ENCODE measurements around the gene ACTA2. TPM values are rescaled to one million over a fixed set of nuclear protein-coding genes. Genes with fewer than 3 reads are reported as not detected.

Gene ACTA2
- total and polyA plus RNA-seq, 9 donors: 154 to 5,219 (median 777) TPM

- 68 to 78% (median 76%) methylated on average over 2 of the region's 2 CpGs for WGBS, 3 donors
- TF ChIP-seq POLR2A (IDR thresholded peaks at IDR 0.05) (no peak), CTCF (IDR thresholded peaks at IDR 0.05) (no peak), EP300 (IDR thresholded peaks at IDR 0.05) (no peak)
Measured at GRCh38 chr10:88915781-88916180, 36.8 kb downstream of the ACTA2 start.

GRCh38 chr10:88913788-88914187 lies 38.8 kb downstream of the ACTA2 start:
- intact Hi-C loops (cut with DNase I): no loop called here
- Histone ChIP-seq H3K4me1 (ENCODE audit: insufficient read depth) (no peaks in the 10 kb centered on the region), H3K4me3 (no peak overlapping the region), H3K9me3 (no peaks in the 10 kb centered on the region), H3K36me3 (no peaks in the 10 kb centered on the region), H3K27ac (no peak overlapping the region), H3K27me3 (no peaks in the 10 kb centered on the region)
- no peak for DNase-seq
- TF ChIP-seq POLR2A (IDR thresholded peaks at IDR 0.05) (no peak), CTCF (IDR thresholded peaks at IDR 0.05) (no peak), EP300 (IDR thresholded peaks at IDR 0.05) (no peak)
- 26 to 34% (median 34%) methylated on average over 5 of the region's 5 CpGs for WGBS, 3 donors

More at GRCh38 chr10:88915781-88916180, 36.8 kb downstream of the ACTA2 start:
- DNase-seq: no peak
- H3K4me3 ChIP-seq: no peak overlapping the region
- no peaks in the 10 kb centered on the region for H3K36me3 ChIP-seq
- peaks cover 3% of the 10 kb centered on the region for H3K4me1 ChIP-seq (ENCODE audit: insufficient read depth)
- intact Hi-C loops (cut with DNase I): no loop called here
- no peaks in the 10 kb centered on the region for H3K9me3 ChIP-seq
- no peaks in the 10 kb centered on the region for H3K27me3 ChIP-seq
- no peak overlapping the region for H3K27ac ChIP-seq

GRCh38 chr10:88913127-88913526 lies 39.4 kb downstream of the ACTA2 start:
- no peak for DNase-seq
- Histone ChIP-seq H3K36me3 (no peaks in the 10 kb centered on the region), H3K9me3 (no peaks in the 10 kb centered on the region), H3K4me3 (no peak overlapping the region), H3K4me1 (ENCODE audit: insufficient read depth) (no peaks in the 10 kb centered on the region), H3K27ac (peak overlapping the region in 1 of 2 donors; percentile 36), H3K27me3 (no peaks in the 10 kb centered on the region)
- 57 to 65% (median 60%) methylated on average over 9 of the region's 9 CpGs for WGBS, 3 donors
- intact Hi-C loops (cut with DNase I): no loop called here
- TF ChIP-seq EP300 (IDR thresholded peaks at IDR 0.05): no peak
- no peak for TF ChIP-seq POLR2A (IDR thresholded peaks at IDR 0.05)
- no peak for TF ChIP-seq CTCF (IDR thresholded peaks at IDR 0.05)

- no peaks in the 10 kb centered on the region for H3K27me3 ChIP-seq
- no peak overlapping the region for H3K27ac ChIP-seq
- TF ChIP-seq CTCF (IDR thresholded peaks at IDR 0.05) (no peak), EP300 (IDR thresholded peaks at IDR 0.05) (no peak), POLR2A (IDR thresholded peaks at IDR 0.05) (no peak)
- 94 to 95% (median 95%) methylated on average over 3 of the region's 3 CpGs for WGBS, 3 donors
- H3K4me1 ChIP-seq (ENCODE audit: insufficient read depth): no peaks in the 10 kb centered on the region
- DNase-seq: no peak
- no peak overlapping the region for H3K4me3 ChIP-seq
- intact Hi-C loops (cut with DNase I): no loop called here
- H3K36me3 ChIP-seq: no peaks in the 10 kb centered on the region
- H3K9me3 ChIP-seq: no peaks in the 10 kb centered on the region
Measured at GRCh38 chr10:88911851-88912250, 40.7 kb downstream of the ACTA2 start.
